H1 (cell line): ENCODE results near the gene SIM2. TPM values are rescaled to one million over a fixed set of nuclear protein-coding genes. Genes with fewer than 3 reads are reported as not detected.

Experiments used
- BACH1 ChIP-seq: IDR thresholded peaks from 2 replicates; pipeline ENCODE4 v1.6.1; 2012; ENCODE audit warnings: low read length, improper control_type of control experiment
- BCL11A ChIP-seq, 2 experiments: IDR thresholded peaks; one replicate each; pipeline ENCODE4 v1.6.1; 2011; ENCODE audit warnings: low read depth in 2 of 2, low read length in 2 of 2, mild to moderate bottlenecking in 2 of 2
- CHD1 ChIP-seq: IDR thresholded peaks from 2 replicates; pipeline ENCODE4 v1.6.1; 2012; ENCODE audit warnings: low read depth, low read length, improper control_type of control experiment
- CREB1 ChIP-seq: IDR thresholded peaks from 2 replicates; pipeline ENCODE4 v1.6.1; 2012; ENCODE audit warnings: inconsistent platforms
- GABPA ChIP-seq: IDR thresholded peaks from 2 replicates; pipeline ENCODE4 v1.6.1; 2011; ENCODE audit warnings: mild to moderate bottlenecking, low read length, moderate library complexity, borderline replicate concordance; ENCODE audit not compliant: insufficient read depth
- GTF2F1 ChIP-seq: IDR thresholded peaks from 2 replicates; pipeline ENCODE4 v1.6.1; 2012; ENCODE audit warnings: low read depth, low read length, improper control_type of control experiment, borderline replicate concordance
- HDAC6 ChIP-seq: IDR thresholded peaks from one replicate; pipeline ENCODE4 v1.7.1; 2012; ENCODE audit warnings: low read depth, mild to moderate bottlenecking, inconsistent platforms, low read length, moderate library complexity
- JUND ChIP-seq: IDR thresholded peaks from 2 replicates; pipeline ENCODE4 v1.6.1; 2011; ENCODE audit warnings: mild to moderate bottlenecking, improper control_type of control experiment, low read length
- PHF8 ChIP-seq: fragments of 200-600 bp; sonication (generic); conservative IDR thresholded peaks from 2 replicates; pipeline ENCODE4 v1.7.1; 2012; ENCODE audit warnings: low read depth, mild to moderate bottlenecking, inconsistent platforms, low read length, moderate library complexity
- RAD21 ChIP-seq, 2 experiments: IDR thresholded peaks in 1 of 2; conservative IDR thresholded peaks in 1 of 2; 2 replicates each; pipeline ENCODE4 v1.6.1; 2011; ENCODE audit warnings: low read depth in 2 of 2, low read length in 2 of 2, improper control_type of control experiment in 1 of 2, inconsistent platforms in 1 of 2, mild to moderate bottlenecking in 1 of 2, moderate library complexity in 1 of 2
- RBBP5 ChIP-seq: IDR thresholded peaks from 2 replicates; pipeline ENCODE4 v1.7.1; 2012; ENCODE audit warnings: low read depth, mild to moderate bottlenecking, inconsistent platforms, low read length, moderate library complexity, borderline replicate concordance
- RNF2 ChIP-seq: fragments of 200-900, 300-1000 bp; sonication (generic); IDR thresholded peaks from 2 replicates; pipeline ENCODE4 v1.7.1; 2016; ENCODE audit warnings: borderline replicate concordance, low read depth, mild to moderate bottlenecking, antibody characterized with exemption, low read length; ENCODE audit not compliant: poor library complexity, severe bottlenecking; ENCODE audit errors: missing control alignments
- SAP30 ChIP-seq: fragments of 300-600 bp; sonication (generic); IDR thresholded peaks from 2 replicates; pipeline ENCODE4 v1.7.1; 2012; ENCODE audit warnings: low read length, moderate library complexity, mild to moderate bottlenecking, inconsistent platforms; ENCODE audit not compliant: insufficient read depth, insufficient replicate concordance
- SIX5 ChIP-seq: IDR thresholded peaks from 2 replicates; pipeline ENCODE4 v1.6.1; 2011; ENCODE audit warnings: mild to moderate bottlenecking, low read depth, low read length
- SP2 ChIP-seq: IDR thresholded peaks from 2 replicates; pipeline ENCODE4 v1.6.1; 2012; ENCODE audit warnings: mild to moderate bottlenecking, low read length, inconsistent platforms
- SP4 ChIP-seq: IDR thresholded peaks from 2 replicates; pipeline ENCODE4 v1.6.1; 2012; ENCODE audit warnings: low read length, inconsistent platforms
- SUZ12 ChIP-seq: fragments of 200-600 bp; sonication (generic); IDR thresholded peaks from 2 replicates; pipeline ENCODE4 v1.6.1; 2012; ENCODE audit warnings: mild to moderate bottlenecking, inconsistent platforms, low read length, moderate library complexity, mixed read lengths
- TBP ChIP-seq: IDR thresholded peaks from 2 replicates; pipeline ENCODE4 v1.6.1; 2011; ENCODE audit warnings: low read depth, low read length, improper control_type of control experiment
- TCF12 ChIP-seq: IDR thresholded peaks from 2 replicates; pipeline ENCODE4 v1.6.1; 2011; ENCODE audit warnings: low read depth, mild to moderate bottlenecking, low read length
- polyA plus RNA-seq, 7 experiments: library from polyadenylated mRNA; depleted of rRNA in 3 of 7; stranded (reverse) in 5 of 7; unstranded in 2 of 7; fragments of >200 nt in 5 of 7; fragments of 200-250 nt in 2 of 7; gene quantifications; 1 replicate in 5 of 7; 2 replicates in 1 of 7; 4 replicates in 1 of 7; pipeline versions ENCODE4 v1.2.1 to v1.2.3, GENCODE V29; 2011 to 2013; ENCODE audit warnings: missing spikeins in 2 of 7, mixed read lengths in 2 of 7
- total RNA-seq: library from RNA; stranded (reverse); fragmentation: NEBNext Ultra II Directional; extraction: Animal tissue kit (Norgen Biotek cat#: 25700); gene quantifications from 2 replicates; pipeline ENCODE4 v1.2.1, GENCODE V29; 2021
- TF ChIP-seq, protein P1 (sequence below): IDR thresholded peaks from 2 replicates; pipeline ENCODE4 v1.6.1; 2012; ENCODE audit warnings: inconsistent platforms
- TF ChIP-seq, protein P2 (sequence below): IDR thresholded peaks from 2 replicates; pipeline ENCODE4 v1.6.1; 2012; ENCODE audit warnings: inconsistent platforms

SIM2 gene
- total and polyA plus RNA-seq, 2 of the 8 experiments (the other 6 are each of a cell fraction or from before 2014, with no cell fraction given): 0.05 to 0.26 TPM

DNA sequence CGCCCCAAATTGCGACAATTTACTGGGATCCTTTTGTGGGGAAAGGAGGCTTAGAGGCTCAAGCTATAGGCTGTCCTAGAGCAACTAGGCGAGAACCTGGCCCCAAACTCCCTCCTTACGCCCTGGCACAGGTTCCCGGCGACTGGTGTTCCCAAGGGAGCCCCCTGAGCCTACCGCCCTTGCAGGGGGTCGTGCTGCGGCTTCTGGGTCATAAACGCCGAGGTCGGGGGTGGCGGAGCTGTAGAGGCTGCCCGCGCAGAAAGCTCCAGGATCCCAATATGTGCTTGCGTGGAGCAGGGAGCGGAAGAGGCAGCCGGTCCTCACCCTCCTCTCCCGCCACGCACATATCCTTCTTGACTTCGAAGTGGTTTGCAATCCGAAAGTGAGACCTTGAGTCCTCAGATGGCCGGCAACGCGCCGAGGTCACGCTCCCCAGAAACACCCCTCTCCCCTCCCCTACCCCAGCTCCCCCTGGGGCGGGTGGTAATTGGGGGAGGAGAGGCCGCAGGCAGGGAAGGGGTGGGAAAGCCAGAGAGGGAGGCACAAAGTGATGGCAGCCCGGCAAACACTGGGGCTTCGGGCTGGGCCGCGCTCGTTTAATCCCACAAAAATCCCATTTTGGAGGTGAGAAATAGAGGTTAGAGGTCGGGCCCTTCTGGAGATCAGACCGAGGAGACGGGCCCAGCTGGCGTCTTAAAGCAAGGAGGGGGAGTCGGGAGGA is 6.2 kb downstream of the SIM2 start (continued):
- TF ChIP-seq BCL11A (IDR thresholded peaks at IDR 0.05; ENCODE audit: low read depth in 2 of 2, low read length in 2 of 2): no peak
- no peak for TF ChIP-seq SP2
- TF ChIP-seq CREB1: no peak
- TF ChIP-seq SP4: no peak
- no peak for TF ChIP-seq CHD1
- TF ChIP-seq SAP30: no peak
- TF ChIP-seq, protein P1, sequence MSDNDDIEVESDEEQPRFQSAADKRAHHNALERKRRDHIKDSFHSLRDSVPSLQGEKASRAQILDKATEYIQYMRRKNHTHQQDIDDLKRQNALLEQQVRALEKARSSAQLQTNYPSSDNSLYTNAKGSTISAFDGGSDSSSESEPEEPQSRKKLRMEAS: no peak
- TF ChIP-seq BACH1: no peak
- TF ChIP-seq HDAC6: no peak
- TF ChIP-seq SIX5: no peak
- TF ChIP-seq JUND: no peak
- TF ChIP-seq PHF8: no peak
- no peak for TF ChIP-seq GTF2F1
- no peak for TF ChIP-seq GABPA
- no peak for TF ChIP-seq TCF12
- TF ChIP-seq RAD21 (IDR thresholded peaks at IDR 0.05 in 1 of 2, conservative IDR thresholded peaks at IDR 0.05 in 1 of 2; ENCODE audit: low read depth in 2 of 2, low read length in 2 of 2): no peak
- TF ChIP-seq, protein P2, sequence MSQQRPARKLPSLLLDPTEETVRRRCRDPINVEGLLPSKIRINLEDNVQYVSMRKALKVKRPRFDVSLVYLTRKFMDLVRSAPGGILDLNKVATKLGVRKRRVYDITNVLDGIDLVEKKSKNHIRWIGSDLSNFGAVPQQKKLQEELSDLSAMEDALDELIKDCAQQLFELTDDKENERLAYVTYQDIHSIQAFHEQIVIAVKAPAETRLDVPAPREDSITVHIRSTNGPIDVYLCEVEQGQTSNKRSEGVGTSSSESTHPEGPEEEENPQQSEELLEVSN: no peak; the same call in 1 of the 2 replicates
- TF ChIP-seq RNF2: peak; percentile 9
- peak; percentile 96 for TF ChIP-seq SUZ12
- TF ChIP-seq TBP: no peak
- no peak for TF ChIP-seq RBBP5
